ENCODE data around the gene LYSMD1. TPM values are rescaled to one million over a fixed set of nuclear protein-coding genes. Genes with fewer than 3 reads are reported as not detected.

Gene LYSMD1
- total and polyA plus RNA-seq, 10 donors = 2.5 to 10.0 (median 4.5) TPM

DNA sequence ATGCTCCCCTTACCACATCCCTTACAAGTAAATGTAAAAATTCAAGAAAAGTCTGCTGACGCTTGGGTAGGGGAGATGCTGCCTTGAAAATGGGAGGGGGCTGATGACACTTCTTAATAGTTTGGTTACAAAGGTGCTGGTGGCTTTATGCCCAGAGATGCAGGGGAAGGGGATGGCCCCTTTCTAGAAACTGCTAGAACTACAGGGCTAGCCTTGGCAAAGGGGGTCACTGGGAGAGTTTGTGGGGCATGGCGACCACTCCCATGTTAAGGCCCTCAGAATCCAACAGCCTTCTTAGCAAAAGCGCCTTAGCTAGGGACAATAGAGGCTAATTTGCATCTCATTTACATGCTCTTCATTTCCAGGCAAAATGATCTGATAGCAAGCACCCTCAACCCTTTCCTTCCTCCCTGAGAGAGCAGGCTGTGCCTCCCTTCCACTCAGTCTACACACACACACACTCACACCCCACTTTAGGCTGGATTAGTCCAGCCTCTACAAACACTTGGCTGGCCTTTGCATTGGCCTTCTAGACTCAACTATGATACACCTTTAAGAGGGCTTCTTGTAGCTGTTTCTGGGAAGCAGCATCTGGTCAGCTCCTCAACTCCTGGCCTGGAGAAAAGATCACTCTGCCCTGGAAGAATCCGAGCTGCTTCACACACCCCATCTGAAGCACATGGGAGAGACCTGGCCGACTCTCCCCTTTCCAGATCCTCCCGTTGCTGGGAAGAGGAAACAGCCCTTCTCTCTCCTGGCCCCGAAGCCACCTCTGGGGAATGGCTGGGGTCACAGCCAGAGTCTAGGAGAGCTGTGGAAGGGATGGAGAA, 21.0 kb downstream of the LYSMD1 start:
- no peak for DNase-seq
- Histone ChIP-seq H3K36me3 (no peaks in the 10 kb centered on the region), H3K27ac (no peak overlapping the region), H3K4me3 (peak overlapping the region in 2 of 8 donors; percentile 87 to 89), H3K9me3 (no peaks in the 10 kb centered on the region), H3K27me3 (replicated peaks in 1 of 7) (peaks cover 0 to 18% (median 8%) of the 10 kb centered on the region in 7 donors), H3K4me1 (peaks cover 6 to 42% (median 20%) of the 10 kb centered on the region in 6 donors)
- intact Hi-C loops (cut with DNase I; ENCODE audit: low total_unique reads) = no loop called here
- no peak for TF ChIP-seq POLR2A (IDR thresholded peaks at IDR 0.05)
- TF ChIP-seq, protein P1, sequence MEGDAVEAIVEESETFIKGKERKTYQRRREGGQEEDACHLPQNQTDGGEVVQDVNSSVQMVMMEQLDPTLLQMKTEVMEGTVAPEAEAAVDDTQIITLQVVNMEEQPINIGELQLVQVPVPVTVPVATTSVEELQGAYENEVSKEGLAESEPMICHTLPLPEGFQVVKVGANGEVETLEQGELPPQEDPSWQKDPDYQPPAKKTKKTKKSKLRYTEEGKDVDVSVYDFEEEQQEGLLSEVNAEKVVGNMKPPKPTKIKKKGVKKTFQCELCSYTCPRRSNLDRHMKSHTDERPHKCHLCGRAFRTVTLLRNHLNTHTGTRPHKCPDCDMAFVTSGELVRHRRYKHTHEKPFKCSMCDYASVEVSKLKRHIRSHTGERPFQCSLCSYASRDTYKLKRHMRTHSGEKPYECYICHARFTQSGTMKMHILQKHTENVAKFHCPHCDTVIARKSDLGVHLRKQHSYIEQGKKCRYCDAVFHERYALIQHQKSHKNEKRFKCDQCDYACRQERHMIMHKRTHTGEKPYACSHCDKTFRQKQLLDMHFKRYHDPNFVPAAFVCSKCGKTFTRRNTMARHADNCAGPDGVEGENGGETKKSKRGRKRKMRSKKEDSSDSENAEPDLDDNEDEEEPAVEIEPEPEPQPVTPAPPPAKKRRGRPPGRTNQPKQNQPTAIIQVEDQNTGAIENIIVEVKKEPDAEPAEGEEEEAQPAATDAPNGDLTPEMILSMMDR (IDR thresholded peaks at IDR 0.05 in 8 of 11, conservative IDR thresholded peaks at IDR 0.05 in 3 of 11) = no peak
- no peak for TF ChIP-seq POLR2AphosphoS5 (IDR thresholded peaks at IDR 0.05)
- WGBS, 5 donors = 73 to 82% (median 78%) methylated on average over 7 of the region's 7 CpGs

DNA sequence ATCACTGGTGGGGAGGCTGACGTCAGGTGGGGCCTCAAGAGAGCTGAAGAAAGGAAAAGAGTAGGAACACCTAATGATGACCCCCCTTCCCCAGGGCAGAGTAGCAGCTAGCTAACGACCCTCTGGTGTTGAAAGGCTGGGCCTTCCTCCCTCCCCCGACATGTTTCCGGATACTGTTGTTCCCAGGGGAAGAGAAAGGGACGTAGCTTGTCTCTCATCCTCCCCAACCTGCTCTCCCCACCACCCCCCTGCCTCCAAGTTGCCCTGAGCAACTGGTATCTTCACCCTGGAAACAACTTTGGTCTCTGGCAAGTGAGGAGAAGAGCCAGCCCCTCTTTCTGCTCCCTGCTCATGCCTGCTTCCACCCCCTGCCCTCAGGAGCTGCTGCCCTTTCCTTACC, 21.7 kb downstream of the LYSMD1 start:
- no peak for DNase-seq
- intact Hi-C loops (cut with DNase I; ENCODE audit: low total_unique reads) = no loop called here
- 55 to 79% (median 66%) methylated on average over 4 to 5 of the region's 5 CpGs for WGBS, 5 donors
- H3K9me3 ChIP-seq = no peaks in the 10 kb centered on the region
- peaks cover 0 to 18% (median 8%) of the 10 kb centered on the region in 7 donors for H3K27me3 ChIP-seq (replicated peaks in 1 of 7)
- H3K4me1 ChIP-seq = peaks cover 6 to 42% (median 20%) of the 10 kb centered on the region in 6 donors
- TF ChIP-seq POLR2A (IDR thresholded peaks at IDR 0.05) (no peak), POLR2AphosphoS5 (IDR thresholded peaks at IDR 0.05) (no peak)
- TF ChIP-seq, protein P1 (IDR thresholded peaks at IDR 0.05 in 8 of 11, conservative IDR thresholded peaks at IDR 0.05 in 3 of 11) = no peak
- no peaks in the 10 kb centered on the region for H3K36me3 ChIP-seq
- no peak overlapping the region for H3K27ac ChIP-seq
- no peak overlapping the region for H3K4me3 ChIP-seq

DNA sequence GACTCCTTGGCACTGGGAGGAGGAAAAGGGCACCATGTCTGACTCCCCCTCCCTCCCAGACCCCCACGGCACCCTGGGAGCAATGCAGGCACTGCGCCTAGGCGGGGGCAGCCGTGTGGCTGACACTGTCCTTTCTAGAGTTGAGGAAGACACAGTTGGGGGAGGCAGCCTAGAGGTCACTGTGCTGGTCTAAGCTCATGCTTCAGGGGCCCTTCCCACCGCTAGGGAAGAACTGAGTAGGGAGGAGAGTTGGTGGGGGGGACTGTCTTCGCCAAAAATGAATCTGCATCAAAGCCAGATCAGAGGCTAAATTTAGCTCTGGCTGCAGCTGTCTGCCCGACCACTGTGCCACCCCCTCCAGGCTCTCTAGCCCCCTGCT, 22.7 kb downstream of the LYSMD1 start:
- H3K27ac ChIP-seq = no peak overlapping the region
- no peak for DNase-seq
- H3K9me3 ChIP-seq = no peaks in the 10 kb centered on the region
- H3K4me3 ChIP-seq = no peak overlapping the region
- intact Hi-C loops (cut with DNase I; ENCODE audit: low total_unique reads) = no loop called here
- WGBS, 5 donors = 59 to 78% (median 69%) methylated on average over 7 of the region's 7 CpGs
- H3K36me3 ChIP-seq = no peaks in the 10 kb centered on the region
- H3K4me1 ChIP-seq = peaks cover 6 to 42% (median 20%) of the 10 kb centered on the region in 6 donors
- TF ChIP-seq, protein P1 (IDR thresholded peaks at IDR 0.05 in 8 of 11, conservative IDR thresholded peaks at IDR 0.05 in 3 of 11) = no peak
- TF ChIP-seq POLR2AphosphoS5 (IDR thresholded peaks at IDR 0.05) (no peak), POLR2A (IDR thresholded peaks at IDR 0.05) (no peak)
- peaks cover 0 to 18% (median 8%) of the 10 kb centered on the region in 7 donors for H3K27me3 ChIP-seq (replicated peaks in 1 of 7)

DNA sequence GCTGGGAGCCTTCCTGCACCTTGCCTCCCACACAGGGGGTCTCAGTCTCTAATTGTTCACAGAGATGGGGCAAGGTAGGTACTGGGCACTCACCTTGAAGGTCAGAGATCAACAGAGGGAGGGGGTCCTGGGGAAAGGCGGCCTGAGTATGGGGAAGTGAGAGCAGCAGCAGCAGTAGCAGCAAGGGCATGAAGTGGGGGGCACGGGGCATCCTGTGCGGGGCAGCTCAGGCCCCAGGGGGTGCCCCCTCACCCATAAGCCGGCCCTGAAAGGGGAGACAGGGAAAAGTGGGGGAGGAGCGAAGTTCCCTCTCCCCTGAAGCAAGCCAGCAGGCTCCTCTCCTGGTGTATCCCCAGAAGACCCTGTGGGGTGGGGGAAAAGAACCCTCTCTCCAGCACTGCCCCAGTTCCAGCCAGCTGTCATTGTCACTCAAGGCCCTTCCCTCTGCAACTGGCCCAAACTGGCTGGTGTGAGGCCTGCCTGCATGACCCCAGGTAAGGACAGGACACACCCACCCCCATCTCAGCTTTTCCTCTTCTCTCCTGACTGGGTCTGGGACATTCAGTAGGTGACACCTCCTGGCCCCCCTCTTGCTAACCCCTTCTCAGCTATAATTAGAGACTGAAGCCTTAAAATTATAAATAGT, 23.2 kb downstream of the LYSMD1 start:
- peaks cover 0 to 18% (median 8%) of the 10 kb centered on the region in 7 donors for H3K27me3 ChIP-seq (replicated peaks in 1 of 7)
- WGBS, 5 donors = 51 to 67% (median 62%) methylated on average over 5 of the region's 5 CpGs
- no peak for DNase-seq
- intact Hi-C loops (cut with DNase I; ENCODE audit: low total_unique reads) = no loop called here
- no peak overlapping the region for H3K27ac ChIP-seq
- no peaks in the 10 kb centered on the region for H3K9me3 ChIP-seq
- H3K36me3 ChIP-seq = no peaks in the 10 kb centered on the region
- no peak overlapping the region for H3K4me3 ChIP-seq
- TF ChIP-seq, protein P1 (IDR thresholded peaks at IDR 0.05 in 8 of 11, conservative IDR thresholded peaks at IDR 0.05 in 3 of 11) = no peak
- no peak for TF ChIP-seq POLR2A (IDR thresholded peaks at IDR 0.05)
- peaks cover 6 to 40% (median 20%) of the 10 kb centered on the region in 6 donors for H3K4me1 ChIP-seq
